Measurements from ENCODE around the gene ATXN3. TPM values are rescaled to one million over a fixed set of nuclear protein-coding genes. Genes with fewer than 3 reads are reported as not detected.

The ATXN3 gene
- total RNA-seq, 4 donors from 2014 or later: 6.4 to 18.9 (median 8.5) TPM

GRCh38 chr14:92109490-92109889 lies 3.1 kb upstream of the ATXN3 start:
- ATAC-seq: no peak

GRCh38 chr14:92108345-92109254 lies 2.2 kb upstream of the ATXN3 start:
- in situ Hi-C loops (cut with MboI; ENCODE audit: low sequenced_read_pairs in 4 of 4) (loop anchor here in 1 of 4 donors (5.0 to 25.0 kb wide), 3 partner anchors 71 to 679 kb away; partner anchors contain the start of genes GOLGA5 and PPP4R3A), intact Hi-C loops (cut with DNase I; ENCODE audit: low total_unique reads) (no loop called here)
- H3K27ac ChIP-seq: no peak overlapping the region
- H3K9me3 ChIP-seq: no peaks in the 10 kb centered on the region
- no peaks in the 10 kb centered on the region for H3K36me3 ChIP-seq
- H3K27me3 ChIP-seq: no peaks in the 10 kb centered on the region
- peaks cover 14 to 21% of the 10 kb centered on the region in 2 donors for H3K4me1 ChIP-seq
- ATAC-seq (no peak), DNase-seq (no peak)
- no peak overlapping the region for H3K4me3 ChIP-seq
- TF ChIP-seq CTCF (IDR thresholded peaks at IDR 0.05 in 4 of 5, conservative IDR thresholded peaks at IDR 0.05 in 1 of 5) (no peak), POLR2A (IDR thresholded peaks at IDR 0.05) (no peak)

More at GRCh38 chr14:92109490-92109889, 3.1 kb upstream of the ATXN3 start:
- intact Hi-C loops (cut with DNase I; ENCODE audit: low total_unique reads): no loop called here
- no peak for DNase-seq
- TF ChIP-seq POLR2A (IDR thresholded peaks at IDR 0.05) (no peak), CTCF (IDR thresholded peaks at IDR 0.05 in 4 of 5, conservative IDR thresholded peaks at IDR 0.05 in 1 of 5) (no peak)
- in situ Hi-C loops (cut with MboI; ENCODE audit: low sequenced_read_pairs in 4 of 4): loop anchor here in 1 of 4 donors (5.0 to 25.0 kb wide), 3 partner anchors 72 to 678 kb away; partner anchors contain the start of genes GOLGA5 and PPP4R3A
- no peaks in the 10 kb centered on the region for H3K36me3 ChIP-seq
- peaks cover 14% of the 10 kb centered on the region in 2 donors for H3K4me1 ChIP-seq
- H3K27me3 ChIP-seq: no peaks in the 10 kb centered on the region
- no peak overlapping the region for H3K27ac ChIP-seq
- H3K4me3 ChIP-seq: no peak overlapping the region
- H3K9me3 ChIP-seq: no peaks in the 10 kb centered on the region

- Histone ChIP-seq H3K27ac (peak overlapping the region; percentile 96 to 97 (median 97)), H3K27me3 (no peaks in the 10 kb centered on the region), H3K9me3 (no peaks in the 10 kb centered on the region), H3K4me3 (peak overlapping the region; percentile 92 to 98 (median 95)), H3K4me1 (peaks cover 10 to 26% of the 10 kb centered on the region in 2 donors), H3K36me3 (no peaks in the 10 kb centered on the region)
- intact Hi-C loops (cut with DNase I; ENCODE audit: low total_unique reads) (loop anchor here (1.0 kb wide), 2 partner anchors 15 to 66 kb away; partner anchors contain the start of genes CPSF2, NDUFB1 and TRIP11), in situ Hi-C loops (cut with MboI; ENCODE audit: low sequenced_read_pairs in 4 of 4) (loop anchor here in 1 of 4 donors (5.0 to 25.0 kb wide), 3 partner anchors 69 to 681 kb away; partner anchors contain the start of genes GOLGA5 and PPP4R3A)
- TF ChIP-seq CTCF (IDR thresholded peaks at IDR 0.05 in 4 of 5, conservative IDR thresholded peaks at IDR 0.05 in 1 of 5) (no peak), POLR2A (IDR thresholded peaks at IDR 0.05) (no peak)
- peak in 1 of 2 donors; percentile 42 for ATAC-seq
- DNase-seq: peak in 1 of 2 donors; percentile 11
These were observed 564 bp downstream of the ATXN3 start for GRCh38 chr14:92105893-92106142.

GRCh38 chr14:92105073-92105892 lies 1.1 kb downstream of the ATXN3 start:
- intact Hi-C loops (cut with DNase I; ENCODE audit: low total_unique reads): no loop called here

More at GRCh38 chr14:92105073-92105892, 1.1 kb downstream of the ATXN3 start:
- DNase-seq (no peak), ATAC-seq (peak; percentile 12 to 43)
- Histone ChIP-seq H3K27ac (peak overlapping the region; percentile 96 to 97 (median 97)), H3K4me3 (peak overlapping the region; percentile 92 to 98 (median 95)), H3K27me3 (no peaks in the 10 kb centered on the region), H3K36me3 (no peaks in the 10 kb centered on the region), H3K9me3 (no peaks in the 10 kb centered on the region), H3K4me1 (peaks cover 10 to 31% of the 10 kb centered on the region in 2 donors)
- in situ Hi-C loops (cut with MboI; ENCODE audit: low sequenced_read_pairs in 4 of 4): loop anchor here in 1 of 4 donors (5.0 to 25.0 kb wide), 3 partner anchors 68 to 682 kb away; partner anchors contain the start of genes GOLGA5 and PPP4R3A
- no peak for TF ChIP-seq POLR2A (IDR thresholded peaks at IDR 0.05)
- TF ChIP-seq CTCF (IDR thresholded peaks at IDR 0.05 in 4 of 5, conservative IDR thresholded peaks at IDR 0.05 in 1 of 5): no peak

Measured in gastrocnemius medialis (tissue), 4 donors.